Activated CD8-positive, alpha-beta memory T cell treated with anti-CD3 and anti-CD28 coated beads for 24 hours (primary cell): ENCODE measurements around the gene RDH14.
A peak's percentile ranks its signal among the peaks of the same experiment; 100 is the strongest.

Source experiments
- DNase-seq: peaks from one replicate; pipeline ENCODE4 v3.0.0-alpha.2; 2020

RDH14 gene

GRCh38 chr2:18560031-18560796, at the start of gene RDH14:
TSS of gene RDH14 (minus strand) at chr2:18560653. CDS start at chr2:18560572, 81 bp downstream.
- peak; percentile 97 for DNase-seq

- no peak for DNase-seq
These were observed 49.6 kb upstream of the RDH14 start for GRCh38 chr2:18610090-18610489.

GRCh38 chr2:18605115-18605514, 44.7 kb upstream of the RDH14 start:
- DNase-seq = no peak

GRCh38 chr2:18604531-18604885, 44.1 kb upstream of the RDH14 start:
- DNase-seq = no peak

GRCh38 chr2:18603854-18604530, 43.5 kb upstream of the RDH14 start:
- no peak for DNase-seq

GRCh38 chr2:18602298-18602697, 41.8 kb upstream of the RDH14 start:
- DNase-seq = no peak

- DNase-seq = no peak
These were observed 39.8 kb upstream of the RDH14 start for GRCh38 chr2:18600255-18600613.

- no peak for DNase-seq
These were observed 39.2 kb upstream of the RDH14 start for GRCh38 chr2:18599509-18600254.

GRCh38 chr2:18598848-18599484, 38.5 kb upstream of the RDH14 start:
- no peak for DNase-seq

- DNase-seq = no peak
These were observed 37.2 kb upstream of the RDH14 start for GRCh38 chr2:18597618-18598017.

- DNase-seq = no peak
These were observed 36.5 kb upstream of the RDH14 start for GRCh38 chr2:18596993-18597392.

- no peak for DNase-seq
These were observed 33.0 kb upstream of the RDH14 start for GRCh38 chr2:18593496-18593895.

- no peak for DNase-seq
These were observed 31.9 kb upstream of the RDH14 start for GRCh38 chr2:18592372-18592771.

GRCh38 chr2:18589354-18589753, 28.9 kb upstream of the RDH14 start, which contains the start of gene NT5C1B:
TSS of gene NT5C1B (minus strand) at chr2:18589569. CDS start at chr2:18589468, 101 bp downstream.
- DNase-seq = no peak

GRCh38 chr2:18588802-18589201, 28.3 kb upstream of the RDH14 start:
- DNase-seq = no peak

- no peak for DNase-seq
These were observed 27.6 kb upstream of the RDH14 start for GRCh38 chr2:18588049-18588448.

- DNase-seq = no peak
These were observed 25.1 kb upstream of the RDH14 start for GRCh38 chr2:18585526-18585925.

- DNase-seq = no peak
These were observed 24.1 kb upstream of the RDH14 start for GRCh38 chr2:18584608-18584954.

- DNase-seq = no peak
These were observed 23.6 kb upstream of the RDH14 start for GRCh38 chr2:18583905-18584607.

- no peak for DNase-seq
These were observed 20.2 kb upstream of the RDH14 start for GRCh38 chr2:18580606-18581005.

GRCh38 chr2:18578033-18578432, 17.6 kb upstream of the RDH14 start:
- no peak for DNase-seq

GRCh38 chr2:18566145-18566769, 5.8 kb upstream of the RDH14 start:
- no peak for DNase-seq

GRCh38 chr2:18560797-18561085, 288 bp upstream of the RDH14 start:
- no peak for DNase-seq
